Endothelial cell of umbilical vein (primary cell): ENCODE measurements around the gene CORO2B. TPM values are rescaled to one million over a fixed set of nuclear protein-coding genes. Genes with fewer than 3 reads are reported as not detected.
"Not testable (repeated sequence)": the region's sequence is repeated elsewhere in the genome, so short reads cannot be mapped to it uniquely, and the experiment has no call there.

Source experiments
- BruUV-seq: library from RNA; stranded (reverse); fragments of 400-500 nt; replicated peaks from 2 replicates; lab custom pipeline; 2021; lab: Mats Ljungman, UMichigan
- CTCF ChIA-PET: fragments of 300-600, 350-600 bp; sonication (Branson Sonifier 250); formaldehyde crosslinking; loops from one replicate; lab custom pipeline; 2021; ENCODE audit warnings: antibody characterized with exemption, inconsistent platforms; lab: Charles Lee
- POLR2A ChIA-PET: fragments of 300-600, 350-600 bp; sonication (Branson Sonifier 250); formaldehyde crosslinking; loops from one replicate; lab custom pipeline; 2021; ENCODE audit warnings: antibody characterized with exemption, inconsistent platforms; lab: Charles Lee
- DNase-seq: peaks from one replicate; pipeline ENCODE4 v3.0.0-alpha.2; 2011; ENCODE audit warnings: low read depth, low spot score
- FAIRE-seq: peaks from 2 replicates; lab custom pipeline; 2011; peaks lifted over from hg19 to GRCh38; lab: Jason Lieb, UNC
- H2AFZ ChIP-seq: 2 replicates; pipeline ENCODE4 v1.6.0; 2012; ENCODE audit warnings: low read depth, low read length, control low read depth, inconsistent platforms
- H3K27ac ChIP-seq: 2 replicates; pipeline ENCODE4 v1.5.1; 2011; ENCODE audit warnings: low read depth, mild to moderate bottlenecking, control low read depth, low read length, moderate library complexity; ENCODE audit not compliant: insufficient read depth
- H3K27me3 ChIP-seq, 2 experiments: 2 replicates each; pipeline versions ENCODE4 v1.6.0 to v1.6.1; 2011; ENCODE audit warnings: low read length in 2 of 2, mixed read lengths in 1 of 2; ENCODE audit not compliant: control insufficient read depth in 2 of 2, insufficient read depth in 2 of 2
- H3K36me3 ChIP-seq, 2 experiments: 2 replicates in 1 of 2; 3 replicates in 1 of 2; pipeline ENCODE4 v1.5.1; 2011; ENCODE audit warnings: low read length in 2 of 2, mild to moderate bottlenecking in 1 of 2, moderate library complexity in 1 of 2; ENCODE audit not compliant: control insufficient read depth in 2 of 2, insufficient read depth in 2 of 2; ENCODE audit errors: extremely low read depth in 1 of 2
- H3K4me1 ChIP-seq: 3 replicates; pipeline ENCODE4 v1.5.1; 2011; ENCODE audit warnings: mild to moderate bottlenecking, low read length; ENCODE audit not compliant: control insufficient read depth, insufficient read depth; ENCODE audit errors: extremely low read depth
- H3K4me2 ChIP-seq: 2 replicates; pipeline ENCODE4 v1.6.1; 2011; ENCODE audit warnings: low read length, control low read depth, mixed read lengths; ENCODE audit not compliant: insufficient read depth
- H3K4me3 ChIP-seq, 3 experiments: fragments of 200-600 bp in 1 of 3; sonication (generic), shearing (Covaris generic) in 1 of 3; replicated peaks in 1 of 3; 2 replicates each; pipeline ENCODE4 v1.5.1; 2011 to 2016; ENCODE audit warnings: control low read depth in 3 of 3, low read length in 3 of 3, mild to moderate bottlenecking in 2 of 3, inconsistent platforms in 1 of 3, low read depth in 1 of 3, moderate library complexity in 1 of 3; ENCODE audit not compliant: insufficient read depth in 1 of 3
- H3K79me2 ChIP-seq: 2 replicates; pipeline ENCODE4 v1.6.0; 2012; ENCODE audit warnings: low read length, inconsistent platforms; ENCODE audit not compliant: control insufficient read depth, insufficient read depth
- H3K9ac ChIP-seq: replicated peaks from 2 replicates; pipeline ENCODE3; 2011; ENCODE audit warnings: low read length, control low read depth; ENCODE audit not compliant: insufficient read depth; ENCODE audit errors: extremely low read depth
- H3K9me1 ChIP-seq: replicated peaks from 3 replicates; pipeline ENCODE4 v1.6.0; 2011; ENCODE audit warnings: mild to moderate bottlenecking, low read length; ENCODE audit not compliant: control insufficient read depth, insufficient read depth; ENCODE audit errors: extremely low read depth
- H3K9me3 ChIP-seq: replicated peaks from 2 replicates; pipeline ENCODE4 v1.5.1; 2012; ENCODE audit warnings: low read length, inconsistent platforms; ENCODE audit not compliant: control insufficient read depth, insufficient read depth
- H4K20me1 ChIP-seq: replicated peaks from 2 replicates; pipeline ENCODE3; 2011; ENCODE audit warnings: mild to moderate bottlenecking, low read length; ENCODE audit not compliant: control insufficient read depth, insufficient read depth; ENCODE audit errors: extremely low read depth
- CTCF ChIP-seq, 2 donors: IDR thresholded peaks; 1 replicate in 1 of 2; 2 replicates in 1 of 2; pipeline ENCODE4 v1.5.1; 2011; ENCODE audit warnings: low read length in 2 of 2, mild to moderate bottlenecking in 2 of 2, moderate library complexity in 2 of 2, control low read depth in 1 of 2, inconsistent platforms in 1 of 2, low read depth in 1 of 2; ENCODE audit not compliant: insufficient read depth in 1 of 2; ENCODE audit errors: extremely low read depth in 1 of 2
- EZH2 ChIP-seq: IDR thresholded peaks from 2 replicates; pipeline ENCODE4 v1.6.1; 2012; ENCODE audit warnings: borderline replicate concordance, low read depth, mild to moderate bottlenecking, moderate library complexity, low read length, inconsistent platforms; ENCODE audit not compliant: severe bottlenecking
- FOS ChIP-seq: IDR thresholded peaks from 2 replicates; pipeline ENCODE4 v1.6.1; 2011; ENCODE audit warnings: mild to moderate bottlenecking, low read length, moderate library complexity, borderline replicate concordance; ENCODE audit not compliant: insufficient read depth
- GATA2 ChIP-seq: IDR thresholded peaks from 2 replicates; pipeline ENCODE4 v1.7.0; 2011; ENCODE audit warnings: low read depth, mild to moderate bottlenecking, moderate library complexity, mixed read lengths, low read length; ENCODE audit not compliant: insufficient read length, insufficient read depth
- MAX ChIP-seq: IDR thresholded peaks from 2 replicates; pipeline ENCODE4 v1.6.1; 2011; ENCODE audit not compliant: insufficient read depth, insufficient read length
- POLR2A ChIP-seq: IDR thresholded peaks from 2 replicates; pipeline ENCODE4 v1.6.1; 2012; ENCODE audit warnings: low read depth, mild to moderate bottlenecking, control low read depth, low read length
- POLR2AphosphoS5 ChIP-seq: IDR thresholded peaks from 2 replicates; pipeline ENCODE4 v1.6.1; 2012; ENCODE audit warnings: low read depth, mild to moderate bottlenecking, control low read depth, low read length, moderate library complexity; ENCODE audit not compliant: insufficient read depth
- dilution Hi-C: fragments of 300-500 bp; cut with MboI; formaldehyde crosslinking; loops from one replicate; pipeline ENCODE4 v1.15.0; 2019; ENCODE audit warnings: low sequenced_read_pairs; ENCODE audit not compliant: extremely low pct_ligation_motif_present
- intact Hi-C: fragments of 100-400 bp; cut with micrococcal nuclease; formaldehyde crosslinking; loops from one replicate; pipeline ENCODE4 v1.10.0; 2022
- polyA plus RNA-seq, 4 experiments: library from polyadenylated mRNA; depleted of rRNA in 3 of 4; stranded (reverse) in 3 of 4; unstranded in 1 of 4; fragments of >200 nt; gene quantifications; 2 replicates each; pipeline versions ENCODE4 v1.2.1 to v1.2.3, GENCODE V29; 2011 to 2012; ENCODE audit warnings: missing spikeins in 1 of 4
- total RNA-seq: library from RNA; stranded (reverse); gene quantifications from 2 replicates; pipeline ENCODE4 v1.2.3, GENCODE V29; 2021

CORO2B gene
- total and polyA plus RNA-seq, 2 donors (not counting 3 experiments of a cell fraction or from before 2014, with no cell fraction given), result 2.4 to 3.7 TPM

GRCh38 chr15:68751622-68752021, 172.8 kb downstream of the CORO2B start:
- no TSS peak for BruUV-seq
- H4K20me1 ChIP-seq, result no peaks in the 10 kb centered on the region
- dilution Hi-C loops, result no loop called here

GRCh38 chr15:68755731-68756130, 176.9 kb downstream of the CORO2B start:
- Histone ChIP-seq H2AFZ (no peak overlapping the region), H3K4me3 (no peak overlapping the region), H4K20me1 (no peaks in the 10 kb centered on the region), H3K79me2 (no peaks in the 10 kb centered on the region), H3K9ac (no peak overlapping the region), H3K4me1 (peaks cover 19% of the 10 kb centered on the region), H3K27ac (no peak overlapping the region), H3K27me3 (peaks cover 2 to 7% of the 10 kb centered on the region in 2 experiments), H3K9me1 (no peaks in the 10 kb centered on the region), H3K9me3 (no peaks in the 10 kb centered on the region), H3K4me2 (no peak overlapping the region), H3K36me3 (no peaks in the 10 kb centered on the region)
- CTCF ChIA-PET, result interaction anchor here (0.8 to 1.5 kb wide), 7 partner anchors 39 to 201 kb away, joined by 3 to 7 read pairs (median 4); no protein-coding TSS in a partner anchor
- BruUV-seq, result no TSS peak
- dilution Hi-C loops (no loop called here), intact Hi-C loops (loop anchor here (2.0 kb wide), 1 partner anchor 63 kb away; no protein-coding TSS in a partner anchor)
- DNase-seq, result no peak
- TF ChIP-seq POLR2A, result no peak
- no peak for TF ChIP-seq GATA2
- TF ChIP-seq FOS, result no peak
- TF ChIP-seq CTCF (IDR thresholded peaks at IDR 0.05; ENCODE audit: extremely low read depth in 1 of 2, insufficient read depth in 1 of 2, low read depth in 1 of 2, low read length in 2 of 2), result no peak
- TF ChIP-seq POLR2AphosphoS5, result no peak
- FAIRE-seq, result no peak
- POLR2A ChIA-PET, result no interaction called here

More at GRCh38 chr15:68751622-68752021, 172.8 kb downstream of the CORO2B start:
- TF ChIP-seq EZH2 (no peak), MAX (no peak)
- intact Hi-C loops, result no loop called here
- CTCF ChIA-PET, result interaction anchor here (1.0 to 1.1 kb wide), 2 partner anchors 47 to 124 kb away, joined by 3 to 4 read pairs; no protein-coding TSS in a partner anchor
- Histone ChIP-seq H2AFZ (no peak overlapping the region), H3K9me1 (no peaks in the 10 kb centered on the region), H3K27me3 (peaks cover 10 to 14% of the 10 kb centered on the region in 2 experiments), H3K36me3 (no peaks in the 10 kb centered on the region), H3K4me1 (peaks cover 18% of the 10 kb centered on the region), H3K9ac (no peak overlapping the region), H3K27ac (no peak overlapping the region), H3K79me2 (no peaks in the 10 kb centered on the region), H3K4me2 (no peak overlapping the region), H3K4me3 (no peak overlapping the region), H3K9me3 (no peaks in the 10 kb centered on the region)
- POLR2A ChIA-PET, result no interaction called here
- no peak for DNase-seq
- no peak for FAIRE-seq

- H3K9ac ChIP-seq, H2AFZ ChIP-seq, FAIRE-seq, H3K4me3 ChIP-seq, H3K4me2 ChIP-seq, BruUV-seq, H3K79me2 ChIP-seq, dilution Hi-C loops, H4K20me1 ChIP-seq, H3K27ac ChIP-seq, H3K9me1 ChIP-seq, H3K9me3 ChIP-seq, H3K36me3 ChIP-seq, DNase-seq, H3K27me3 ChIP-seq: not testable (repeated sequence)
- intact Hi-C loops, result loop anchor here (5.0 kb wide), 1 partner anchor 322 kb away; no protein-coding TSS in a partner anchor
- ChIA-PET POLR2A (interaction anchor here (0.7 kb wide), 1 partner anchor 11 kb away, joined by 11 read pairs; no protein-coding TSS in a partner anchor), CTCF (interaction anchor here (1.2 kb wide), 1 partner anchor 21 kb away, joined by 3 read pairs; no protein-coding TSS in a partner anchor)
- peaks cover 45% of the 10 kb centered on the region for H3K4me1 ChIP-seq
Observed at GRCh38 chr15:68759982-68760579, 181.3 kb downstream of the CORO2B start.
